ENCODE results near the gene DNAH11.

Gene DNAH11

GRCh38 chr7:21939136-21939857 lies 396.5 kb downstream of the DNAH11 start:
- peak in 1 of 3 donors; percentile 9 for DNase-seq

GRCh38 chr7:21939858-21940372 lies 397.1 kb downstream of the DNAH11 start:
- no peak for DNase-seq

GRCh38 chr7:21941611-21942141 lies 398.8 kb downstream of the DNAH11 start:
- DNase-seq, result peak in 2 of 3 donors; percentile 17 to 28

- DNase-seq, result no peak
Observed at GRCh38 chr7:21942955-21943354, 400.1 kb downstream of the DNAH11 start.

- no peak for DNase-seq
Observed at GRCh38 chr7:21943436-21943835, 400.6 kb downstream of the DNAH11 start.

GRCh38 chr7:21944616-21945453 lies 402.0 kb downstream of the DNAH11 start:
- peak; percentile 23 to 66 (median 53) for DNase-seq

GRCh38 chr7:21945454-21946221 lies 402.8 kb downstream of the DNAH11 start, which contains the start of gene CDCA7L:
CDCA7L (minus strand) TSS chr7:21945899; CDS start chr7:21945804, 95 bp downstream.
- DNase-seq, result peak; percentile 76 to 90 (median 76)

- no peak for DNase-seq
Observed at GRCh38 chr7:21946222-21946709, 403.4 kb downstream of the DNAH11 start.

- no peak for DNase-seq
Observed at GRCh38 chr7:21947056-21947455, 404.2 kb downstream of the DNAH11 start.

- DNase-seq, result peak; percentile 16 to 33 (median 22)
Observed at GRCh38 chr7:21947946-21948345, 405.1 kb downstream of the DNAH11 start.

- no peak for DNase-seq
Observed at GRCh38 chr7:21948364-21948763, 405.5 kb downstream of the DNAH11 start.

GRCh38 chr7:21948887-21949540 lies 406.2 kb downstream of the DNAH11 start:
- DNase-seq, result no peak

Measured in suppressor macrophage treated with lipopolysaccharide for 1 hour (primary cell).